AG09309 (cell line): Measurements from ENCODE around the gene DDX23.

ENCODE experiments used
- DNase-seq: peaks from one replicate; pipeline ENCODE4 v3.0.0-alpha.2; 2010; ENCODE audit warnings: low read depth
- H3K4me3 ChIP-seq: 2 replicates; pipeline ENCODE4 v1.5.1; 2011; ENCODE audit warnings: mild to moderate bottlenecking, low read depth, low read length, moderate library complexity; ENCODE audit not compliant: control insufficient read depth
- TF ChIP-seq, protein P1 (sequence below): IDR thresholded peaks from 2 replicates; pipeline ENCODE4 v1.5.1; 2011; ENCODE audit warnings: mild to moderate bottlenecking, low read depth, low read length, inconsistent platforms; ENCODE audit not compliant: insufficient read depth, control insufficient read depth; ENCODE audit errors: missing control alignments

The DDX23 gene

DNA sequence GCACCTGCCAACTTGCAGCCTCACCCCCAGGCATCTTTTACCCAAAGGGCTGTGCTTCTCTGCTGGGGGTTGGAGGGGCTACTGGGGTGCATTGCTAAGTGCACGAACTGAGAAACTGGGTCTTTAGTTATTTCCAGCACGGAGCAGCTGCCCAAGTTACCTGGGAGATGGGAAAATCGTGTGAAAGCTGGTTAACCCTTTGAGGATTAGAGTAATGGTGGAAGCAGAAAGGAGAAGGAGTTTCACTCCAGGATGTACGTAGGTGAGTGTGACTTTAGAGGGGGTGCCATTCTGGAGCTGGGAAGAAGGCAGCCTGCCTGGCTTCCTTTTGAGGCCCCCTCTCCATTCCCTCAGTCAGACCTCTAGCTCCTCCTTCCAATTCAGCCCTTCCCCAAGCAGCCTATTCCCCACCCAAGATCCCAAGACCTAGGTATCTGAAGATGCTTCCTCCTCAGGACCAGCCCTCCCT is 62.1 kb downstream of the DDX23 start:
- TF ChIP-seq, protein P1, sequence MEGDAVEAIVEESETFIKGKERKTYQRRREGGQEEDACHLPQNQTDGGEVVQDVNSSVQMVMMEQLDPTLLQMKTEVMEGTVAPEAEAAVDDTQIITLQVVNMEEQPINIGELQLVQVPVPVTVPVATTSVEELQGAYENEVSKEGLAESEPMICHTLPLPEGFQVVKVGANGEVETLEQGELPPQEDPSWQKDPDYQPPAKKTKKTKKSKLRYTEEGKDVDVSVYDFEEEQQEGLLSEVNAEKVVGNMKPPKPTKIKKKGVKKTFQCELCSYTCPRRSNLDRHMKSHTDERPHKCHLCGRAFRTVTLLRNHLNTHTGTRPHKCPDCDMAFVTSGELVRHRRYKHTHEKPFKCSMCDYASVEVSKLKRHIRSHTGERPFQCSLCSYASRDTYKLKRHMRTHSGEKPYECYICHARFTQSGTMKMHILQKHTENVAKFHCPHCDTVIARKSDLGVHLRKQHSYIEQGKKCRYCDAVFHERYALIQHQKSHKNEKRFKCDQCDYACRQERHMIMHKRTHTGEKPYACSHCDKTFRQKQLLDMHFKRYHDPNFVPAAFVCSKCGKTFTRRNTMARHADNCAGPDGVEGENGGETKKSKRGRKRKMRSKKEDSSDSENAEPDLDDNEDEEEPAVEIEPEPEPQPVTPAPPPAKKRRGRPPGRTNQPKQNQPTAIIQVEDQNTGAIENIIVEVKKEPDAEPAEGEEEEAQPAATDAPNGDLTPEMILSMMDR: no peak
- H3K4me3 ChIP-seq: peak overlapping the region; percentile 87
- no peak for DNase-seq

DNA sequence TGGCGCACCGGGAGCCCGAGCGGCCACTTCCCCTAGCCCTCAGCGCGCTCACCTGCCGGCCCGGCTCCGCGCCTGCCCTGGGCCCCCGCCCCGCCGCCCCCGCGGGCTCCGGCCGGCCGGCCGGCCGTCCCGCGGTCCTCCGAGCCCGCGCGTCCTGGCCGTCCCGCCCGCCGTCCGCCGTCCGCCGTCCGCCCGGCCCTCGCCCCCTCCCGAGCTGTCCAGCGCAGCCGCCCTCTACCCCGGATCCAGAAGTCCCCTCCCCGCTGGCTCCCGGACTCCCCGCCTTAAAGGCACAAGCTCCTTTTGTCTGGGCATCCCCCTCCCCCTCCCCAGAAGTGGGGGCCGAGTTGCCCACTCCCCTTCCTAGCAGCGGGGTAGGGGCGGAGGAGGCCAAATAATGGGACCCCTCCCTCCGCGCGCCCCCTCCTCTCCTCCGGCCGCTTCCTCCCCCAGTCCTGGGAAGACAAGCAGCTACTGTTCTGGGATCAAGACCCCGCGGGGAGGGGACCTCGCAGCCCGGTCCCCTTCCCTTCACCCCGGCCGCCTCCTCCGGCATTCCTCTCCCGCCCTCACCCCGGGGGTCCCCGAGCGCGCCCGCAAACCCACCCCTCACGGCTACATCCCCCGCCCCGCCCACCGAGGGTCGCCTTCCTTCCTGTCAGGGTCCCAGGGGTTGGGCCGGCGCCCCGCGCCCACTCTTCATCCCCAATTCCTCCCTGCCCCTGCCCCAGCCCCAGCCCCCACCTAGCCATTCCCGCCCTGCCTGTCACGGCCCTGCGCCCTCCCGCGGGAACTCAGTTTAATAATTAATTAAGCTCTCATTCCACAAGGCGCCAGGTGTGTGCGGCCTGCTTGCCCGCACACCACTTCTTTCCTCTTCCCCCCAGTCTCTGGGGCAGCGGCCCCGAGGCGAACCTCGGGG is 62.8 kb downstream of the DDX23 start, which contains the start of gene ADCY6:
ADCY6 (minus strand) TSS at position 236 of the 922 bp plus-strand sequence. CDS start 5,655 bp downstream, outside the sequence.
- TF ChIP-seq, protein P1: no peak
- no peak for DNase-seq
- peak within 1 kb of the TSS; percentile 87 for H3K4me3 ChIP-seq

DNA sequence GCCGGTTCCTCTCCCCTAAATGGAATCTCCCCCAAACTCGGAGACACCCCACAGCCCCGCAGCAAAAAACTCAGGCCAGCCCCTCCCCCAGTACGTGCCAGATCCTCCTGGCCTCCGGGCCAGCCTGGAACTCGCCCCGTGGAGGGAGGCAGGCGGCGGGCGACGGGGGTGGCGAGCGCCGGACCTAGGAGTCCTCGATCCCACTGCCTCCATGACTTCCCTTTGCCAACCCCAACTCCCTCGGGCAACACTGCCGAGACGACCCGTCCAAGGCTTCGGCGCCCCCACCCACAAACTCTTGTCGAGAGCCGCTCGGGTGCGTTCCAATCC is 63.5 kb downstream of the DDX23 start:
- peak overlapping the region; percentile 87 for H3K4me3 ChIP-seq
- no peak for DNase-seq
- TF ChIP-seq, protein P1: no peak

DNA sequence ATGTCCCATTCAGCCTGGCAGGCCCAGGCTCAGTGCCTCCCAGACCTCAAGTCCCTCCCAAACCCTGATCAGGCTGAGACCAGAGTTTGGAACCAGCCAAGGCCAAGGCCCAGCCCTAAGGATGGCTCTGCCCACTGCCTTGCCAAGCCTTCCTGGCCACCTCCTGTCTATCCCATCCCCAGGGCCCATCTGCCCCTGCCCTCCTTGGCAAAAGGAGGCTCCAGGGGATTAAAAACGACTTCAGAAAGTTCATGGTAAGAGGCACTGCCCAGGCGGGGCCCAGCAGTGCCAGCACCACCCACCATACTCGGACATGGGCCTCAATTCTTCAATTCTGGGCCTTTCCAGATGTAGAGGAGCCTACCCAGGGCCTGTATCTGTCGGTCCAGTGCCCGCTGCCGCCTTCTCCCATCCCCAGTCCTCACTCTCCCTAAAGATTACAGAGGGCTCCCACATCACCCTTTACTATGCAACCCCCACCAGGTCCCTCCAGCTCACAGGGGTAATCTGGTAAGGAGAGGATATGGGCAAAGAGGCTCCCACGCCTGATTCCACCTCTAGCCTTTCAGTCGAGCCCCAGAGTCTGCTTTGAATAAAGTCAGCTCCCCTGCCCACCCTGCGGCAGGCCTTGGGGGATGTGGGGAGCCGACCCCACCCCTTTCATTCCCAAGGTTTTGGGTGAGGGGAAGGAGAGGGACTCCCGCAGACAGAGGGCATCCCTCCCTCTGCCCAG is 64.0 kb downstream of the DDX23 start:
- TF ChIP-seq, protein P1: no peak
- H3K4me3 ChIP-seq: peak overlapping the region; percentile 87
- DNase-seq: no peak

DNA sequence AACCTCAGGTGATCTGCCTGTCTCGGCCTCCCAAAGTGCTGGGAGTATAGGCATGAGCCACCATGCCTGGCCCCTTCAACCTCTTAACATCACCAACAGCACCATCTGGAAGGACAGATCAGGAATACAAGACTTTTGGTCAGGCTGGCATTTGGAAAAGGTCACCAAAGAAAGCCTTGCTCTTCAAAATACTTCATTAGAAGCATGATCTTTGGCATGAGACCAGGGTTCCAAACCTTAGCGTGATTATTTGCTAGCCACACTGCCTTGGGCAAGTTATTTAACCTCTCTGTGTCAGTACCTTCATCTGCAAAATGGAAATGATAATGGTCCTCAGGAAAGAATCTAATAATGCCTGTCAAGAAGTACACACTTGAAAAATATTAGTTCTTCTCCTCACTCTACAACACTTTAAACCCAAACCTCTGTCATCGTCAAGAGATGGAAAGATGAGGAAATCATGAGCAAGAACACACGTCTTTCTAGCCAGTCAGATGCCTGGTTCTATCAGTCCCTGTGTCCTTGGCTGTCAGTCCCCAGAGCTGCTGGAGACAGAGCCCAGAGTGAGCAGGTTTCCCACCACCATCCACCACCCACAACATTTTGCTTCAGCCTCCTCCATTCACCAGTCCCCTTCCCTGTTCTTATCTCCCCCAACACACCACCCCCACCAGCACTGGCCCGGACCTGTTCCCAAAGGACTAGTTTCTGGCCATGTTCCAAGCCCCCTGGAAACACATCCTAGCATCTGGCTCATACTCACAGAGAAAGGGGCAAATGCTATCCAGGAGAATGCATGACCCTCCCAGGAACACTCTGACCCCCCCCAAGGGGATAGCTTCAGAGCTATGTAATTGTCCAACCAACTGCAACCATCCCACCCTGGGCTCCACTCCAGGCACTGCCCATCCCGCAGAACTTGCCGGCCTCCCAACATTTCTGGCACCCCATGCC is 65.1 kb downstream of the DDX23 start:
- no peak for DNase-seq
- TF ChIP-seq, protein P1: no peak
- peak overlapping the region; percentile 87 for H3K4me3 ChIP-seq

DNA sequence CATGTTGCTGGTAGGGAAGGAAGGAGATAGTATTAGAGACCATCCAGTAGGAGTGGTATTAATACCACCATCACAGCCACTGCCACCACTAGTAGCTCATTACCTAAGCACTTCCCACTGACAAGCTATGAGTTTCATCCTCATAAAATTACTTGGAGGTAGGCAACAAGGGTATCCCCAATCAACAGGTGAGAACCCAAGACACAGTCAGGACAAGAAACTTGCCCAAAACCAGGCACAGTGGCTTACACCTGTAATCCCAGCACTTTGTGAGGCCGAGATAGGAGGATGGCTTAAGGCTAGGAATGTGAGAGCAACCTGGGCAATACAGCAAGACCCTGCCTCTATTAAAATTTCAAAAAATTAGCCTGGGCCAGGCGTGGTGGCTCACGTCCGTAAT is 68.5 kb downstream of the DDX23 start:
- no peak for DNase-seq
- TF ChIP-seq, protein P1: no peak
- no peak overlapping the region for H3K4me3 ChIP-seq
